Choroid plexus epithelial cell (primary cell): Measurements from ENCODE around the gene CHRM4.

Experiments
- DNase-seq: peaks from one replicate; pipeline ENCODE4 v3.0.0-alpha.2; 2010; ENCODE audit warnings: low read depth
- H3K4me3 ChIP-seq: 2 replicates; pipeline ENCODE4 v1.5.1; 2011; ENCODE audit warnings: low read depth, mild to moderate bottlenecking, control low read depth, low read length, moderate library complexity
- CTCF ChIP-seq: conservative IDR thresholded peaks from 2 replicates; pipeline ENCODE4 v1.5.1; 2011; ENCODE audit warnings: low read depth, mild to moderate bottlenecking, control low read depth, inconsistent platforms, low read length, moderate library complexity

The CHRM4 gene

GRCh38 chr11:46366260-46366659, 25.3 kb downstream of the CHRM4 start:
- no peak overlapping the region for H3K4me3 ChIP-seq
- no peak for TF ChIP-seq CTCF
- no peak for DNase-seq

DNA sequence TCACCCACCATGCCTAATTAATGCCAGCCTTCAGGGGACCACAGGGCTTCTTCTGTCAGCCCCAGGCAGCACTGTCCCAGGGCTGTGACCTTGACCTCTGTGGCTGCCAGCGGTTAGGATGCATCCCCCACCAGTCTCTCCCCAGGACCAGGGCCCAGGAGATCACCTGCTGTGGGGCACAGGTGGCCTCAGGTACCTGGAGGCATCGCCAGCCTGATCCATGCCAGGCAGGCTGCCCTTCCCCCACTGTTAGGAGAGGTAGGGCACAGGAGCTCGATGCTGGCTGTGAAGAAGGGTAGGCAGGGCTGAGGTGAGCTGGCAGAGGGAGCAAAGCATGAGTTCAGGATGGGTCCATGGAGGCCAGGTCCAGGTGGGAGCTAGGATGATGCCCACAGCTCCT, 26.8 kb downstream of the CHRM4 start:
- no peak for TF ChIP-seq CTCF
- no peak overlapping the region for H3K4me3 ChIP-seq
- no peak for DNase-seq

- H3K4me3 ChIP-seq: no peak overlapping the region
- no peak for TF ChIP-seq CTCF
- no peak for DNase-seq
Measured at GRCh38 chr11:46364056-46364455, 27.5 kb downstream of the CHRM4 start.

GRCh38 chr11:46363455-46364005, 28.0 kb downstream of the CHRM4 start:
- no peak overlapping the region for H3K4me3 ChIP-seq
- DNase-seq: no peak
- no peak for TF ChIP-seq CTCF

DNA sequence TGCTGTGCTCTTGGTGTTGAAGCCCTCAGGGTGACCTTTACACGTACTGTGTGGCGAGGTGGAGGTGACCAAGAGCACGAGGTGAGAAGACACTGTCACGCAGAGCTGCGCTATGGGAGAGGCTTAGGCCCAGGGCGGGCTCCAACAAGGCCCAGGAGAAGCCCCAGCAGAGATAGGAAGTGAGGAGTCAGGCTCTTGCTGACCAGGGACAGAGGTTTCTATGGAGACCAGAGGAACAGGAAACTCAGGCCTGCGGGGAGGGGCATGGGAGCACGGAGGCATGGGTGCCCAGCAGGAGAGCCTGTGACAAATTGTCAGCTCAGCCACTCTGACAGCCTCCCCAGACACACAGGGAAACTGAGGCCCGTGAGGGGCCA, 28.6 kb downstream of the CHRM4 start:
- TF ChIP-seq CTCF: no peak
- peak; percentile 87 for DNase-seq
- no peak overlapping the region for H3K4me3 ChIP-seq

DNA sequence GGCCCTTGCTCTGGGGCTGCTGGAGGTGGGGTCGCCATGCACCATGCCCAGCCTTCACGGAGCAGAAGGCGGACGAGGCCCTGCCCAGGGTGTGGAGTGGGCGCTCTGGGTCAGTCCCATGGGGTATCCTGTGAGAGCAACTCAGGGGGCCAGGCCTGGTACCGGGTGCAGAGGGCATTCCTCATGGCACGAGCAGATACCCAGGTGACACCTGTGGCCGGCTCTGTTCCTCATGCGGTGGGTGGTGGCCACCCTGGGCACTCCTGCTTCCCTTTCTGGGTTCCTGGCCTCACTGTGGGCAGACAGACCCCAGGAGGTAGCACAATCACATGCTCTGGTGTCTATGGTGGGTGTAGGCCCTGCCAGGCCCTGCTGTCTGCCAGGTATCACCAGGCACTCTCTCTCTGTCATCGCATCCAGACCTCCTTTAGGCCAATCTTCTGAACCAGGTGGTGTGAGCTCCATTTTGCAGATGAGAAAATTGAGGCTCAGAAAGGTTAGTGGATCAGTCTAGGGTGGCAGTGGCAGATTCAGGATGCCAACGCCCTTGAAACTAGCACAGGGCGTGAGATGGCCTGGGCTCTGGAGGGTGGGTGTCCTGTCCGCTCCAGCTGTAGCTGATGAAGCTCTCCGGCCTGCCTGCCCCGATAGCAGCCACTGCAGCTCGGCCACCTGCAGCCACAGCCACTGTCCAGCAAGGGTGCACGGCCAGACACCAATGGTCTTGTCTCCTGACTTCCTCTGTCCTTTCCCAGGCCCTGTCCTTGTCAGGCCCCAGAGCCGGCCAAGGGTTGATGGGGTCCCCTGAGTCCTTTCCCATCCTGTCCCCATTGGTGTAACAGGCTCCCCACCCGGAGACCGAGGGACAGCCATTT, 29.2 kb downstream of the CHRM4 start:
- H3K4me3 ChIP-seq: peak overlapping the region; percentile 40
- no peak for TF ChIP-seq CTCF
- DNase-seq: no peak
